ENCODE measurements around the gene ZNF8. TPM values are rescaled to one million over a fixed set of nuclear protein-coding genes. Genes with fewer than 3 reads are reported as not detected.

ZNF8 gene
- total and polyA plus RNA-seq, 2 donors (not counting 1 experiment from before 2014, with no cell fraction given) = 2.6 to 5.6 TPM

GRCh38 chr19:58300620-58301019, 21.9 kb downstream of the ZNF8 start:
- Histone ChIP-seq H3K4me1 (ENCODE audit: control insufficient read depth, extremely low read depth, insufficient read depth, low read length) (no peaks in the 10 kb centered on the region), H3K27ac (ENCODE audit: insufficient read depth, low read length) (no peak overlapping the region), H3K4me3 (replicated peaks in 1 of 4; ENCODE audit: control extremely low read depth in 1 of 4, insufficient read depth in 1 of 4, low read depth in 3 of 4, low read length in 4 of 4) (no peak overlapping the region), H4K20me1 (ENCODE audit: control insufficient read depth, extremely low read depth, insufficient read depth, low read length) (no peaks in the 10 kb centered on the region), H3K9me3 (ENCODE audit: control insufficient read depth, insufficient read depth, low read depth, low read length) (no peaks in the 10 kb centered on the region), H3K79me2 (ENCODE audit: control insufficient read depth, insufficient read depth, low read length) (peaks cover 3% of the 10 kb centered on the region), H3K9ac (ENCODE audit: insufficient read depth, low read length) (no peak overlapping the region), H3K36me3 (ENCODE audit: control insufficient read depth, insufficient read depth, low read length) (peaks cover 4% of the 10 kb centered on the region), H3K27me3 (ENCODE audit: control insufficient read depth, insufficient read depth, low read length) (no peaks in the 10 kb centered on the region), H3K4me2 (ENCODE audit: extremely low read depth, insufficient read depth, low read length) (no peak overlapping the region), H2AFZ (ENCODE audit: low read length) (no peak overlapping the region)
- TF ChIP-seq CTCF (conservative IDR thresholded peaks at IDR 0.05 in 1 of 2, IDR thresholded peaks at IDR 0.05 in 1 of 2; ENCODE audit: low read depth in 1 of 2, low read length in 2 of 2) (no peak), EZH2 (IDR thresholded peaks at IDR 0.05; ENCODE audit: low read length, missing control alignments) (no peak)
- DNase-seq (ENCODE audit: low read depth in 2 of 2) = no peak

GRCh38 chr19:58304255-58304654, 25.5 kb downstream of the ZNF8 start:
- Histone ChIP-seq H3K27ac (ENCODE audit: insufficient read depth, low read length) (no peak overlapping the region), H3K4me2 (ENCODE audit: extremely low read depth, insufficient read depth, low read length) (no peak overlapping the region), H3K4me1 (ENCODE audit: control insufficient read depth, extremely low read depth, insufficient read depth, low read length) (no peaks in the 10 kb centered on the region), H3K9me3 (ENCODE audit: control insufficient read depth, insufficient read depth, low read depth, low read length) (no peaks in the 10 kb centered on the region), H3K9ac (ENCODE audit: insufficient read depth, low read length) (no peak overlapping the region), H3K27me3 (ENCODE audit: control insufficient read depth, insufficient read depth, low read length) (no peaks in the 10 kb centered on the region), H2AFZ (ENCODE audit: low read length) (no peak overlapping the region), H4K20me1 (ENCODE audit: control insufficient read depth, extremely low read depth, insufficient read depth, low read length) (no peaks in the 10 kb centered on the region), H3K79me2 (ENCODE audit: control insufficient read depth, insufficient read depth, low read length) (peaks cover 12% of the 10 kb centered on the region), H3K4me3 (replicated peaks in 1 of 4; ENCODE audit: control extremely low read depth in 1 of 4, insufficient read depth in 1 of 4, low read depth in 3 of 4, low read length in 4 of 4) (peak overlapping the region in 1 of 4 experiments; percentile 69), H3K36me3 (ENCODE audit: control insufficient read depth, insufficient read depth, low read length) (peaks cover 5% of the 10 kb centered on the region)
- TF ChIP-seq CTCF (conservative IDR thresholded peaks at IDR 0.05 in 1 of 2, IDR thresholded peaks at IDR 0.05 in 1 of 2; ENCODE audit: low read depth in 1 of 2, low read length in 2 of 2) (no peak), EZH2 (IDR thresholded peaks at IDR 0.05; ENCODE audit: low read length, missing control alignments) (no peak)
- DNase-seq (ENCODE audit: low read depth in 2 of 2) = no peak

DNA sequence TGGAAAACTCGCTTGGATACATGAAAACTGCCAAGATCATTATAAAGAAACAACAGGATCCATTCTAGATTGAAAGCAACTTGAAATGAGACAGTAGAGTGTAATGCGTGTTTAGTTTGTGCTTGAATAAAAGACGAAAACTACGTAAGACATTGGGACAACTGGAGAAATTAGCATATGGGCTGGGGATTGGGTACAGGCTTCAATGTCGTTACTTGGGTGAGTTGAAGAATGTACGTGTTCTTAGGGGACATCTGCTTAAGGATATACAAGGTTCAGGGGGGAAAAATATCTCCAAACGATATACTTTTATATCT, 26.0 kb downstream of the ZNF8 start:
- Histone ChIP-seq H3K9ac (ENCODE audit: insufficient read depth, low read length) (no peak overlapping the region), H3K27me3 (ENCODE audit: control insufficient read depth, insufficient read depth, low read length) (no peaks in the 10 kb centered on the region), H3K79me2 (ENCODE audit: control insufficient read depth, insufficient read depth, low read length) (peaks cover 12% of the 10 kb centered on the region)

More for the DNA sequence above, 26.0 kb downstream of the ZNF8 start:
- DNase-seq (ENCODE audit: low read depth in 2 of 2) = no peak
- peak overlapping the region; percentile 88 for H2AFZ ChIP-seq (ENCODE audit: low read length)
- H3K27ac ChIP-seq (ENCODE audit: insufficient read depth, low read length) = peak overlapping the region; percentile 63
- TF ChIP-seq EZH2 (IDR thresholded peaks at IDR 0.05; ENCODE audit: low read length, missing control alignments) = no peak
- TF ChIP-seq CTCF (conservative IDR thresholded peaks at IDR 0.05 in 1 of 2, IDR thresholded peaks at IDR 0.05 in 1 of 2; ENCODE audit: low read depth in 1 of 2, low read length in 2 of 2) = no peak
- no peaks in the 10 kb centered on the region for H3K9me3 ChIP-seq (ENCODE audit: control insufficient read depth, insufficient read depth, low read depth, low read length)
- no peaks in the 10 kb centered on the region for H4K20me1 ChIP-seq (ENCODE audit: control insufficient read depth, extremely low read depth, insufficient read depth, low read length)
- peaks cover 7% of the 10 kb centered on the region for H3K36me3 ChIP-seq (ENCODE audit: control insufficient read depth, insufficient read depth, low read length)
- no peaks in the 10 kb centered on the region for H3K4me1 ChIP-seq (ENCODE audit: control insufficient read depth, extremely low read depth, insufficient read depth, low read length)
- H3K4me2 ChIP-seq (ENCODE audit: extremely low read depth, insufficient read depth, low read length) = peak overlapping the region; percentile 92
- H3K4me3 ChIP-seq (replicated peaks in 1 of 4; ENCODE audit: control extremely low read depth in 1 of 4, insufficient read depth in 1 of 4, low read depth in 3 of 4, low read length in 4 of 4) = peak overlapping the region; percentile 27 to 86 (median 54)
